Liver (tissue), 9 donors: ENCODE data around the gene RERE. TPM values are rescaled to one million over a fixed set of nuclear protein-coding genes. Genes with fewer than 3 reads are reported as not detected.
"Not testable (repeated sequence)": the region's sequence is repeated elsewhere in the genome, so short reads cannot be mapped to it uniquely, and the experiment has no call there.

Source experiments
- DNase-seq: peaks from one replicate; pipeline ENCODE4 v3.0.0-alpha.2; 2017; ENCODE audit warnings: low spot score
- H3K27ac ChIP-seq, 2 donors: one replicate each; pipeline ENCODE4 v1.7.0; 2013; ENCODE audit warnings: inconsistent platforms in 2 of 2, low read length in 2 of 2, control low read depth in 1 of 2, low read depth in 1 of 2, mild to moderate bottlenecking in 1 of 2
- H3K27me3 ChIP-seq, 4 donors: one replicate each; pipeline versions ENCODE4 v1.6.1 to v1.7.0; 2013; ENCODE audit warnings: low read length in 3 of 4, inconsistent platforms in 1 of 4, mild to moderate bottlenecking in 1 of 4, moderate library complexity in 1 of 4; ENCODE audit not compliant: control insufficient read depth in 4 of 4, insufficient read depth in 4 of 4
- H3K36me3 ChIP-seq, 4 donors: one replicate each; pipeline versions ENCODE4 v1.6.1 to v1.7.0; 2013; ENCODE audit warnings: low read length in 3 of 4, mild to moderate bottlenecking in 3 of 4, low read depth in 1 of 4, moderate library complexity in 1 of 4; ENCODE audit not compliant: control insufficient read depth in 4 of 4, insufficient read depth in 3 of 4
- H3K4me1 ChIP-seq, 4 donors: one replicate each; pipeline versions ENCODE4 v1.6.1 to v1.7.0; 2013; ENCODE audit warnings: low read length in 3 of 4, mild to moderate bottlenecking in 3 of 4, moderate library complexity in 1 of 4; ENCODE audit not compliant: control insufficient read depth in 4 of 4, insufficient read depth in 4 of 4
- H3K4me3 ChIP-seq, 3 donors: one replicate each; pipeline versions ENCODE4 v1.6.1 to v1.7.0; 2013; ENCODE audit warnings: low read length in 3 of 3, control low read depth in 1 of 3, low read depth in 1 of 3, mild to moderate bottlenecking in 1 of 3
- H3K9ac ChIP-seq, 2 donors: one replicate each; pipeline ENCODE4 v1.7.0; 2013; ENCODE audit warnings: low read length in 2 of 2, mild to moderate bottlenecking in 2 of 2, moderate library complexity in 2 of 2, control low read depth in 1 of 2, low read depth in 1 of 2
- H3K9me3 ChIP-seq, 4 donors: one replicate each; pipeline versions ENCODE4 v1.6.1 to v1.7.0; 2013; ENCODE audit warnings: low read length in 3 of 4; ENCODE audit not compliant: control insufficient read depth in 4 of 4
- EGR1 ChIP-seq, 2 donors: IDR thresholded peaks; 2 replicates each; pipeline ENCODE4 v1.6.1; 2016 to 2018; ENCODE audit warnings: antibody characterized with exemption in 2 of 2, low read depth in 2 of 2
- FOXA1 ChIP-seq: IDR thresholded peaks from 2 replicates; pipeline ENCODE4 v1.6.1; 2016; ENCODE audit warnings: antibody characterized with exemption
- HNF4A ChIP-seq, 2 donors: conservative IDR thresholded peaks; 2 replicates each; pipeline ENCODE4 v1.6.1; 2016; ENCODE audit warnings: antibody characterized with exemption in 2 of 2, mild to moderate bottlenecking in 2 of 2
- JUND ChIP-seq, 2 donors: IDR thresholded peaks; 2 replicates each; pipeline ENCODE4 v1.6.1; 2016; ENCODE audit warnings: antibody characterized with exemption in 2 of 2
- MAX ChIP-seq: IDR thresholded peaks from 2 replicates; pipeline ENCODE4 v1.6.1; 2016; ENCODE audit warnings: antibody characterized with exemption
- RAD21 ChIP-seq, 2 donors: IDR thresholded peaks; 2 replicates each; pipeline ENCODE4 v1.6.1; 2016; ENCODE audit warnings: antibody characterized with exemption in 2 of 2, mild to moderate bottlenecking in 2 of 2
- REST ChIP-seq: IDR thresholded peaks from 2 replicates; pipeline ENCODE4 v1.6.1; 2016; ENCODE audit warnings: antibody characterized with exemption, mild to moderate bottlenecking
- RXRA ChIP-seq, 2 donors: IDR thresholded peaks; 2 replicates each; pipeline ENCODE4 v1.6.1; 2017 to 2018; ENCODE audit warnings: antibody characterized with exemption in 2 of 2, mild to moderate bottlenecking in 1 of 2
- SP1 ChIP-seq: IDR thresholded peaks from 2 replicates; pipeline ENCODE4 v1.6.1; 2018; ENCODE audit warnings: antibody characterized with exemption, mild to moderate bottlenecking
- TAF1 ChIP-seq: conservative IDR thresholded peaks from 2 replicates; pipeline ENCODE4 v1.6.1; 2016; ENCODE audit warnings: antibody characterized with exemption, mild to moderate bottlenecking
- YY1 ChIP-seq: IDR thresholded peaks from 2 replicates; pipeline ENCODE4 v1.6.1; 2016; ENCODE audit warnings: antibody characterized with exemption, mild to moderate bottlenecking
- WGBS: extraction: QIAGEN DNeasy Blood & Tissue Kit; methylation state at CpG from one replicate; pipeline ENCODE4 v1.1.7; 2013; 5-methylcytosine and 5-hydroxymethylcytosine counted together
- polyA plus RNA-seq, 2 donors: library from polyadenylated mRNA; stranded (reverse) in 1 of 2; unstranded in 1 of 2; fragments of 200-250 nt in 1 of 2; fragments of >200 nt in 1 of 2; fragmentation: Nextera tagmentation in 1 of 2; extraction: Ambion mirVana in 1 of 2; gene quantifications; one replicate each; pipeline versions ENCODE4 v1.2.1 to v1.2.3, GENCODE V29; 2013 to 2015
- total RNA-seq, 2 donors: library from RNA; depleted of rRNA; stranded (reverse); fragments of >200 nt; gene quantifications; one replicate each; pipeline ENCODE4 v1.2.3, GENCODE V29; 2014
- TF ChIP-seq, protein P1 (sequence below): fragments of 150-350 bp; IDR thresholded peaks from 2 replicates; pipeline ENCODE4 v1.5.1; 2017; ENCODE audit warnings: improper control_type of control experiment, low read depth, low read length; ENCODE audit not compliant: missing input control
- donor health status: healthy.
- donor health status: healthy.
- donor health status: healthy.
- donor health status: healthy.
- donor health status: healthy.

RERE gene
- total and polyA plus RNA-seq, 4 donors = 9.8 to 49.1 (median 24.8) TPM

GRCh38 chr1:8831340-8831739 lies 13.9 kb upstream of the RERE start (continued):
- TF ChIP-seq, protein P1, sequence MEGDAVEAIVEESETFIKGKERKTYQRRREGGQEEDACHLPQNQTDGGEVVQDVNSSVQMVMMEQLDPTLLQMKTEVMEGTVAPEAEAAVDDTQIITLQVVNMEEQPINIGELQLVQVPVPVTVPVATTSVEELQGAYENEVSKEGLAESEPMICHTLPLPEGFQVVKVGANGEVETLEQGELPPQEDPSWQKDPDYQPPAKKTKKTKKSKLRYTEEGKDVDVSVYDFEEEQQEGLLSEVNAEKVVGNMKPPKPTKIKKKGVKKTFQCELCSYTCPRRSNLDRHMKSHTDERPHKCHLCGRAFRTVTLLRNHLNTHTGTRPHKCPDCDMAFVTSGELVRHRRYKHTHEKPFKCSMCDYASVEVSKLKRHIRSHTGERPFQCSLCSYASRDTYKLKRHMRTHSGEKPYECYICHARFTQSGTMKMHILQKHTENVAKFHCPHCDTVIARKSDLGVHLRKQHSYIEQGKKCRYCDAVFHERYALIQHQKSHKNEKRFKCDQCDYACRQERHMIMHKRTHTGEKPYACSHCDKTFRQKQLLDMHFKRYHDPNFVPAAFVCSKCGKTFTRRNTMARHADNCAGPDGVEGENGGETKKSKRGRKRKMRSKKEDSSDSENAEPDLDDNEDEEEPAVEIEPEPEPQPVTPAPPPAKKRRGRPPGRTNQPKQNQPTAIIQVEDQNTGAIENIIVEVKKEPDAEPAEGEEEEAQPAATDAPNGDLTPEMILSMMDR = no peak
- TF ChIP-seq TAF1 = no peak
- TF ChIP-seq SP1 = no peak
- TF ChIP-seq EGR1 (IDR thresholded peaks at IDR 0.05; ENCODE audit: low read depth in 2 of 2) = no peak

GRCh38 chr1:8830732-8831131 lies 13.3 kb upstream of the RERE start:
- not testable (repeated sequence) for H3K9ac ChIP-seq, H3K36me3 ChIP-seq, H3K27me3 ChIP-seq, H3K4me1 ChIP-seq, DNase-seq, H3K27ac ChIP-seq, H3K4me3 ChIP-seq, H3K9me3 ChIP-seq
- WGBS = 84% methylated on average over 10 of the region's 10 CpGs

- DNase-seq = no peak
- H3K4me3 ChIP-seq = no peak overlapping the region
- no peak overlapping the region for H3K27ac ChIP-seq
- H3K36me3 ChIP-seq = no peaks in the 10 kb centered on the region
- WGBS = 84% methylated on average over 10 of the region's 10 CpGs
- peaks cover 0 to 9% (median 5%) of the 10 kb centered on the region in 4 donors for H3K4me1 ChIP-seq
- H3K9ac ChIP-seq = no peak overlapping the region
- no peak for TF ChIP-seq REST
- no peak for TF ChIP-seq JUND (IDR thresholded peaks at IDR 0.05)
- no peak for TF ChIP-seq YY1
- TF ChIP-seq FOXA1 = no peak
- no peak for TF ChIP-seq HNF4A (conservative IDR thresholded peaks at IDR 0.05)
- no peak for TF ChIP-seq RXRA (IDR thresholded peaks at IDR 0.05)
- TF ChIP-seq TAF1 = no peak
- TF ChIP-seq RAD21 (IDR thresholded peaks at IDR 0.05) = no peak
- no peak for TF ChIP-seq EGR1 (IDR thresholded peaks at IDR 0.05; ENCODE audit: low read depth in 2 of 2)
- no peak for TF ChIP-seq MAX
- H3K27me3 ChIP-seq = no peaks in the 10 kb centered on the region
- H3K9me3 ChIP-seq = no peaks in the 10 kb centered on the region
Measured at GRCh38 chr1:8825985-8826481, 8.6 kb upstream of the RERE start.
